A549 (cell line): Measurements from ENCODE around the gene SLC5A4.

Experiments
- CHD2 ChIP-seq: fragments of 150-350 bp; IDR thresholded peaks from 2 replicates; pipeline ENCODE4 v1.6.1; 2014; ENCODE audit warnings: low read length; ENCODE audit not compliant: partially characterized antibody
- CHD4 ChIP-seq: fragments of 200-600 bp; sonication (generic); IDR thresholded peaks from 2 replicates; pipeline ENCODE4 v1.6.1; 2016; ENCODE audit warnings: antibody characterized with exemption, mild to moderate bottlenecking, borderline replicate concordance
- GATA3 ChIP-seq: IDR thresholded peaks from 2 replicates; pipeline ENCODE4 v1.6.1; 2012; ENCODE audit warnings: borderline replicate concordance
- NFE2L2 ChIP-seq: fragments of 150-350 bp; conservative IDR thresholded peaks from 2 replicates; pipeline ENCODE4 v1.6.1; 2014; ENCODE audit warnings: low read length
- PHF8 ChIP-seq: fragments of 200-600 bp; sonication (generic); IDR thresholded peaks from 2 replicates; pipeline ENCODE4 v1.6.1; 2016; ENCODE audit warnings: low read depth, mild to moderate bottlenecking, antibody characterized with exemption, moderate library complexity, borderline replicate concordance
- POLR2A ChIP-seq: IDR thresholded peaks from 2 replicates; pipeline ENCODE4 v1.6.1; 2012; ENCODE audit warnings: mild to moderate bottlenecking, low read length
- RARB ChIP-seq: fragments of 250-450 bp; sonication (Bioruptor Pico); IDR thresholded peaks from 2 replicates; pipeline ENCODE4 v1.8.0; 2021; ENCODE audit warnings: mild to moderate bottlenecking, moderate library complexity
- TF ChIP-seq, protein P1 (sequence below): fragments of >200 bp; sonication (Bioruptor Twin); formaldehyde crosslinking; IDR thresholded peaks from 3 replicates; pipeline ENCODE4 v1.5.1; 2016
- TF ChIP-seq, protein P2 (sequence below): IDR thresholded peaks from 2 replicates; pipeline ENCODE4 v1.6.1; 2012
- TF ChIP-seq, protein P3 (sequence below): fragments of 250-450 bp; sonication (Bioruptor Pico); IDR thresholded peaks from 2 replicates; pipeline ENCODE4 v1.5.0; 2021; ENCODE audit warnings: mild to moderate bottlenecking, moderate library complexity, borderline replicate concordance
- TF ChIP-seq, protein P4 (sequence below): fragments of 200-600 bp; sonication (generic); IDR thresholded peaks from 2 replicates; pipeline ENCODE4 v1.6.1; 2016; ENCODE audit warnings: antibody characterized with exemption, mild to moderate bottlenecking, moderate library complexity

DNA sequence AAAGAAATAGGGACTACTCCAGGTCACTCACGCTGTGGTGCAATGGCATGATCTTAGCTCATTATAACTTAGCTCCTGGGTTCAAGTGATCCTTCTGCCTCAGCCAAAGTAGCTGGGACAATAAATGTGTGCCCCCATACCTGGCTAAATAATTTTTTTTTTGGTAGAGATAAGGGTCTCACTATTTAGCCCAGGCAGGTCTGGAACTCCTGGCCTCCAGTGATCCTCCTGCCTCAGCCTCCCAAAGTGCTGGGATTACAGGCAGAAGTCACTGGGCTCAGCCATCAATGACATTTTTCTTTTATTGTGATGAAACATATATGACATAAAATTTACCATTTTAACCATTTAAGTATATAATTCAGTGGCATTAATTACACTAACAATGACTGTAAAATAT lies 10.6 kb downstream of the SLC5A4 start:
- TF ChIP-seq, protein P1, sequence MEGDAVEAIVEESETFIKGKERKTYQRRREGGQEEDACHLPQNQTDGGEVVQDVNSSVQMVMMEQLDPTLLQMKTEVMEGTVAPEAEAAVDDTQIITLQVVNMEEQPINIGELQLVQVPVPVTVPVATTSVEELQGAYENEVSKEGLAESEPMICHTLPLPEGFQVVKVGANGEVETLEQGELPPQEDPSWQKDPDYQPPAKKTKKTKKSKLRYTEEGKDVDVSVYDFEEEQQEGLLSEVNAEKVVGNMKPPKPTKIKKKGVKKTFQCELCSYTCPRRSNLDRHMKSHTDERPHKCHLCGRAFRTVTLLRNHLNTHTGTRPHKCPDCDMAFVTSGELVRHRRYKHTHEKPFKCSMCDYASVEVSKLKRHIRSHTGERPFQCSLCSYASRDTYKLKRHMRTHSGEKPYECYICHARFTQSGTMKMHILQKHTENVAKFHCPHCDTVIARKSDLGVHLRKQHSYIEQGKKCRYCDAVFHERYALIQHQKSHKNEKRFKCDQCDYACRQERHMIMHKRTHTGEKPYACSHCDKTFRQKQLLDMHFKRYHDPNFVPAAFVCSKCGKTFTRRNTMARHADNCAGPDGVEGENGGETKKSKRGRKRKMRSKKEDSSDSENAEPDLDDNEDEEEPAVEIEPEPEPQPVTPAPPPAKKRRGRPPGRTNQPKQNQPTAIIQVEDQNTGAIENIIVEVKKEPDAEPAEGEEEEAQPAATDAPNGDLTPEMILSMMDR: no peak
- TF ChIP-seq, protein P2, sequence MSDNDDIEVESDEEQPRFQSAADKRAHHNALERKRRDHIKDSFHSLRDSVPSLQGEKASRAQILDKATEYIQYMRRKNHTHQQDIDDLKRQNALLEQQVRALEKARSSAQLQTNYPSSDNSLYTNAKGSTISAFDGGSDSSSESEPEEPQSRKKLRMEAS: no peak
- TF ChIP-seq, protein P3, sequence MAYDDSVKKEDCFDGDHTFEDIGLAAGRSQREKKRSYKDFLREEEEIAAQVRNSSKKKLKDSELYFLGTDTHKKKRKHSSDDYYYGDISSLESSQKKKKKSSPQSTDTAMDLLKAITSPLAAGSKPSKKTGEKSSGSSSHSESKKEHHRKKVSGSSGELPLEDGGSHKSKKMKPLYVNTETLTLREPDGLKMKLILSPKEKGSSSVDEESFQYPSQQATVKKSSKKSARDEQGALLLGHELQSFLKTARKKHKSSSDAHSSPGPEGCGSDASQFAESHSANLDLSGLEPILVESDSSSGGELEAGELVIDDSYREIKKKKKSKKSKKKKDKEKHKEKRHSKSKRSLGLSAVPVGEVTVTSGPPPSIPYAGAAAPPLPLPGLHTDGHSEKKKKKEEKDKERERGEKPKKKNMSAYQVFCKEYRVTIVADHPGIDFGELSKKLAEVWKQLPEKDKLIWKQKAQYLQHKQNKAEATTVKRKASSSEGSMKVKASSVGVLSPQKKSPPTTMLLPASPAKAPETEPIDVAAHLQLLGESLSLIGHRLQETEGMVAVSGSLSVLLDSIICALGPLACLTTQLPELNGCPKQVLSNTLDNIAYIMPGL (CRISPR knock-in tag): no peak
- no peak for TF ChIP-seq CHD4
- TF ChIP-seq CHD2: no peak
- no peak for TF ChIP-seq PHF8
- TF ChIP-seq, protein P4, sequence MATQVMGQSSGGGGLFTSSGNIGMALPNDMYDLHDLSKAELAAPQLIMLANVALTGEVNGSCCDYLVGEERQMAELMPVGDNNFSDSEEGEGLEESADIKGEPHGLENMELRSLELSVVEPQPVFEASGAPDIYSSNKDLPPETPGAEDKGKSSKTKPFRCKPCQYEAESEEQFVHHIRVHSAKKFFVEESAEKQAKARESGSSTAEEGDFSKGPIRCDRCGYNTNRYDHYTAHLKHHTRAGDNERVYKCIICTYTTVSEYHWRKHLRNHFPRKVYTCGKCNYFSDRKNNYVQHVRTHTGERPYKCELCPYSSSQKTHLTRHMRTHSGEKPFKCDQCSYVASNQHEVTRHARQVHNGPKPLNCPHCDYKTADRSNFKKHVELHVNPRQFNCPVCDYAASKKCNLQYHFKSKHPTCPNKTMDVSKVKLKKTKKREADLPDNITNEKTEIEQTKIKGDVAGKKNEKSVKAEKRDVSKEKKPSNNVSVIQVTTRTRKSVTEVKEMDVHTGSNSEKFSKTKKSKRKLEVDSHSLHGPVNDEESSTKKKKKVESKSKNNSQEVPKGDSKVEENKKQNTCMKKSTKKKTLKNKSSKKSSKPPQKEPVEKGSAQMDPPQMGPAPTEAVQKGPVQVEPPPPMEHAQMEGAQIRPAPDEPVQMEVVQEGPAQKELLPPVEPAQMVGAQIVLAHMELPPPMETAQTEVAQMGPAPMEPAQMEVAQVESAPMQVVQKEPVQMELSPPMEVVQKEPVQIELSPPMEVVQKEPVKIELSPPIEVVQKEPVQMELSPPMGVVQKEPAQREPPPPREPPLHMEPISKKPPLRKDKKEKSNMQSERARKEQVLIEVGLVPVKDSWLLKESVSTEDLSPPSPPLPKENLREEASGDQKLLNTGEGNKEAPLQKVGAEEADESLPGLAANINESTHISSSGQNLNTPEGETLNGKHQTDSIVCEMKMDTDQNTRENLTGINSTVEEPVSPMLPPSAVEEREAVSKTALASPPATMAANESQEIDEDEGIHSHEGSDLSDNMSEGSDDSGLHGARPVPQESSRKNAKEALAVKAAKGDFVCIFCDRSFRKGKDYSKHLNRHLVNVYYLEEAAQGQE: no peak
- TF ChIP-seq POLR2A: no peak
- TF ChIP-seq GATA3: no peak
- no peak for TF ChIP-seq NFE2L2
- no peak for TF ChIP-seq RARB (CRISPR knock-in tag)
